Memory B cell (primary cell): ENCODE data around the gene TBX3.
"Not testable (repeated sequence)": the region's sequence is repeated elsewhere in the genome, so short reads cannot be mapped to it uniquely, and the experiment has no call there.

Experiments used
- ATAC-seq: fragments of 150-1000 bp; cut with Tn5 transposase; 2 replicates; pipeline ENCODE4 v1.10.0; 2021; ENCODE audit warnings: low read depth, mild to moderate bottlenecking, moderate library complexity
- DNase-seq, 2 donors: peaks; one replicate each; pipeline ENCODE4 v3.0.0; 2022; ENCODE audit warnings: low spot score in 2 of 2
- H3K27ac Mint-ChIP-seq: one replicate; pipeline ENCODE4 v1.8.0; 2022; ENCODE audit warnings: mild to moderate bottlenecking, moderate library complexity, mixed read lengths
- H3K27me3 Mint-ChIP-seq: one replicate; pipeline ENCODE4 v1.8.0; 2022; ENCODE audit warnings: mixed read lengths
- H3K36me3 Mint-ChIP-seq: one replicate; pipeline ENCODE4 v1.8.0; 2022; ENCODE audit warnings: mild to moderate bottlenecking, mixed read lengths
- H3K4me1 Mint-ChIP-seq: one replicate; pipeline ENCODE4 v1.8.0; 2022; ENCODE audit warnings: mixed read lengths
- H3K4me3 Mint-ChIP-seq: one replicate; pipeline ENCODE4 v1.8.0; 2022; ENCODE audit warnings: mild to moderate bottlenecking, moderate library complexity, mixed read lengths
- H3K9me3 Mint-ChIP-seq: one replicate; pipeline ENCODE4 v1.8.0; 2022; ENCODE audit warnings: mixed read lengths

The TBX3 gene

DNA sequence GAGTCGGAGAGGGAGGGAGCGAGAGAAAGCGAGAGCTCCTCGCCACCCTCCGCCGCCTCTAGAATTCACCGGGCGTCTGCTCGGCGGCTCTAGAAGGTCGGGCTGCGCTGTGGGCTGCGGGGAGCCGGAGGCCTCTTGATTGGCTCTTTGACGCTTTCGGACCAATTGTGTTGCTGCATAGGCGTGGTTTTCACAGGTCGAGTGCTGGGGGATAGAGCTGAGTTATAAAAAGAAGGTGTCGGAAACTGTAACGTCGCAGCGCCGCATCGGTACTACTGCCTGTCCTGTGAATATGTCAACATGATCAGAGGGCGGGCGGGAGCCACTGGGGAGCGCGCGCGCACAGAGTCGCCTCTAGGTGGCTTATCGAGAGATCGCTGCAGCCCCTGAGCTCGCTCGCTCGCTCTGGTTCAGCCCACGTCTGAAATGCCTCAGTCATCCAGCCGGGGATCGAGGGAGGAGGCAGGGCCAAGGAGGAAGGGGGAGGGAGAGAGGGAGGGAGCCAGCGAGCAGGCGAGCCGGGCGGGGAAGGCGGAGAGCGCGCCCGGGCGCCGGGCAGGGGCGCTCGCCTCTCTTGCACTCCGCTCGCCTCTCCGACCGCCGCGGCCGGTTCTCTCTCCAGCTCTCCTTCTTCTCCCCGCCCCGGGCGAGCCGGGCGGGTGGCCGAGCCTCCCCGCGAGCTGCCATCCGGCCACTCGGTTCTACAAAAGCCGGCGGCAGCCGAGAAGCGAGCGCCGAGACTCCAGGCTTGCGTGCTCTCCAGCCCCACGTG lies at the start of gene TBX3:
Gene TBX3 (minus strand): TSS at position 78 of the 772 bp plus-strand sequence. CDS start 975 bp downstream, outside the sequence.
- peaks cover 42% of the 10 kb centered on the region for H3K27me3 Mint-ChIP-seq
- ATAC-seq (peak; percentile 22), DNase-seq (no peak)
- no peak within 1 kb of the TSS for H3K27ac Mint-ChIP-seq
- H3K36me3 Mint-ChIP-seq = peaks cover 4% of the 10 kb centered on the region
- H3K4me3 Mint-ChIP-seq = peak within 1 kb of the TSS; percentile 67
- peaks cover 7% of the 10 kb centered on the region for H3K4me1 Mint-ChIP-seq
- H3K9me3 Mint-ChIP-seq = no peaks in the 10 kb centered on the region

DNA sequence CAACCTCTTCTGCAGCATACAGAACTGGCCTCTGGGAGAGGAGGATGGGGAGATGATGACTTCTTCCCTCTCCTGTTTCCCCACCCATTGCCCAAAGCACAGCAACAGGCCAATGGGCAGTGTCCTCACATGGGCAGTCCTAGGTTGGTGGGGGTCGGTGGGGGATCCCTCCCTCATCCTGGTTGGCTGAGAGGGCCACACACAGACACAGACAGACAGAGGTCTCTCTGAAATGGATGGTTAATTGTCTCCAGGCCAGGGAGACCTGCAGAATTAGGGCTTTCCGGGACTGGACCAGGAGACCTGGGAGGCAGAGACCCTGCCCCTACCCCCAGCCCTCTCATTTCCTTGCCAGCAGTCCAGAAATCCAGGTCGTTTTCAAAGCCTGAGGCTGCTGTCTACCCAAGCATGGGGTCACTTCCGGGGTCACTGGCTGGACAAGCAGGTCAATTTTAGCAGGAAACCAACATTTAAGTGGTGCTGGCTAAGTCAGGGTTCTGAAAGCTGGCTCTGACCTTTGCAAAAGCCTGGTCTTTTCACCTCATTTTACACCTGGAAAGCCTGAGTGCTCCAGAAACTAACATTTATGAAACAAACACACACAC lies 48.6 kb upstream of the TBX3 start:
- peaks cover 3% of the 10 kb centered on the region for H3K27me3 Mint-ChIP-seq
- H3K9me3 Mint-ChIP-seq = no peaks in the 10 kb centered on the region
- H3K36me3 Mint-ChIP-seq = no peaks in the 10 kb centered on the region
- no peaks in the 10 kb centered on the region for H3K4me1 Mint-ChIP-seq
- no peak overlapping the region for H3K27ac Mint-ChIP-seq
- ATAC-seq = no peak
- DNase-seq = no peak
- no peak overlapping the region for H3K4me3 Mint-ChIP-seq

DNA sequence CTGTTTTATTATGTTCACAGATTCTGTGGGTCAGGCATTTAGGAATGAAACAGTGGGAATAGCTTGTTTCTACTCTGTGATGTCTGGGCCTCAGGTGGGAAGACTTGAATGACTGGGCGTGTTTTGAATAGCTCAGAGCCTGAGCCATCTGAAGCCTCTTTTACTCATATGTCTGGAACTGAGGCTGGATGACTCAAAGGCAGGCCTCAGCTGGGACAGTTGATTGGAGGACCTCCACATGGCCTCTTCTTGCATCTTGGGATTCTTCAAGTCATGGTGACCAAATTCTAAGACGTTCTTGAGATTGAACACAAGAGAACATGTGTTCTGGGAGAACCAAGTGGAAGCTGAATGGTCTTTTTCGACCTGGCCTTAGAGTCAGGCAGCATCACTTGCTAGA lies 45.8 kb upstream of the TBX3 start:
- Mint-ChIP-seq H3K4me1 (no peaks in the 10 kb centered on the region), H3K36me3 (no peaks in the 10 kb centered on the region), H3K27ac (no peak overlapping the region), H3K4me3 (no peak overlapping the region), H3K27me3 (peaks cover 4% of the 10 kb centered on the region), H3K9me3 (no peaks in the 10 kb centered on the region)
- DNase-seq (no peak), ATAC-seq (no peak)

DNA sequence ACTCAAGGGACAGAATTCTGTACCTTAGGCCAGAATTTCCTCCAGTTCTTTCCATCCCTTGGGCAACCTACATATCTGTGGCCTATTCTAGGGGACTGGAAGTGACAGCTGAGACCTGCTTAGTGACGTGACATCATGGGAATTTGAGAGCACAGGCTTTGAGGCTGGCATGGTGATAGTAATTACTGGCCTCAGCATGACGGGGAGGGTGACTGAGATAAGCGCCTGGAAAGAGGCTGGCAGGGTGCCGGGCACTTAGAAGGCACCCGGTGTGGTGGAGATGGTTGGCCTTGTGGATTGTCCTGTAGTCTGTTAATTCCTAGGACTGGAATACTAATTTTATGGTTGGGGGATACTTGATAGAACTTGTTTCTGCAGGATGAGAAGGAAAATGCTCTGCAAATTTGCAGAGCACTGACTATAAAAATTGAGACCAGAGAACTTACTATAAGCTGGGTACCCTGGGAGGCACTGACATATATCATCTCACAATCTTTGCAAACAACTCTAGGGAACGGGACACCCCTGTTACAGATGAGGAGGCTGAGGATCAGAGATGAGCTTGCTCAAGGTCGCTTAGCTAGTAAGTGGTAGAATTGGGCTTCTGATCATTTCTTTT lies 42.2 kb upstream of the TBX3 start:
- ATAC-seq (no peak), DNase-seq (no peak)
- Mint-ChIP-seq H3K27me3 (peaks cover 3% of the 10 kb centered on the region), H3K27ac (no peak overlapping the region), H3K4me1 (no peaks in the 10 kb centered on the region), H3K9me3 (peaks cover 2% of the 10 kb centered on the region), H3K4me3 (no peak overlapping the region), H3K36me3 (no peaks in the 10 kb centered on the region)

DNA sequence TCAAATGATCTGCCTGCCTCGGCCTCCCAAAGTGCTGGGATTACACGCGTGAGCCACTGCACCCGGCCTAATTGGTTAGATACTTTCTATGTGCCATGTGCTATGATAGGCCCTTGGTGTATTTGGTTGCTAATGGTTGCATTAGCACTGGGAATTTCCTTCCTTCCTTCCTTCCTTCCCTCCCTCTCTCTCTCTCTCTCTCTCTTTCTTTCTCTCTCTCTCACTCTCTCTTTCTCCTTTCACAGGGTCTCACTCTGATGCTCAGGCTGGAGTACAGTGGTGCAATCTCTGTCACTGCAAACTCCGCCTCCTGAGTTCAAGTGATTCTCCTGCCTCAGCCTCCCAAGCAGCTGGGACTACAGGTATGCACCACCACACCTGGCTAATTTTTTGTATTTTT lies 38.2 kb upstream of the TBX3 start:
- not testable (repeated sequence) for H3K27ac Mint-ChIP-seq, H3K4me3 Mint-ChIP-seq, DNase-seq, H3K9me3 Mint-ChIP-seq, H3K27me3 Mint-ChIP-seq, H3K36me3 Mint-ChIP-seq, ATAC-seq, H3K4me1 Mint-ChIP-seq

DNA sequence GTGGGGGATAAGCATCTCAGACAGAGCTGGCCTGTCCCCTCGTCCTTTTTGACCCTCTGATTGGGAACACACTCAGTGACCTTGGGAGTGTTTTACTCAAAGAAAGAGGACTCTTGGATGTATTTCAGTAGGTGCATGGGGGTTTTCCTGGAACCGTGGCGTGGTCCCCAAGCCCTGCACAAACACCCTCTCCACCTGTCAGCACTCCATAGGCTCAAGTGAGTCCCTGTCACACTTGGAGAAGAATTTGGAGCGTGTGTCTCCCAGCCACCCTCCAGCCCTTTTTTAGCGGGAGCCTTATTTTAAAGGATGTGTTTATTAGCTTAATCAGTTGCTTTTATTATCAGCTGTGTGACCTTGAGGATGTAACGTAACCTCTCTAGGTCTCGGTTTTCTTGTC lies 37.3 kb upstream of the TBX3 start:
- Mint-ChIP-seq H3K4me1 (no peaks in the 10 kb centered on the region), H3K36me3 (no peaks in the 10 kb centered on the region), H3K4me3 (no peak overlapping the region), H3K9me3 (peaks cover 3% of the 10 kb centered on the region), H3K27me3 (peaks cover 3% of the 10 kb centered on the region), H3K27ac (no peak overlapping the region)
- ATAC-seq = no peak
- DNase-seq = no peak

DNA sequence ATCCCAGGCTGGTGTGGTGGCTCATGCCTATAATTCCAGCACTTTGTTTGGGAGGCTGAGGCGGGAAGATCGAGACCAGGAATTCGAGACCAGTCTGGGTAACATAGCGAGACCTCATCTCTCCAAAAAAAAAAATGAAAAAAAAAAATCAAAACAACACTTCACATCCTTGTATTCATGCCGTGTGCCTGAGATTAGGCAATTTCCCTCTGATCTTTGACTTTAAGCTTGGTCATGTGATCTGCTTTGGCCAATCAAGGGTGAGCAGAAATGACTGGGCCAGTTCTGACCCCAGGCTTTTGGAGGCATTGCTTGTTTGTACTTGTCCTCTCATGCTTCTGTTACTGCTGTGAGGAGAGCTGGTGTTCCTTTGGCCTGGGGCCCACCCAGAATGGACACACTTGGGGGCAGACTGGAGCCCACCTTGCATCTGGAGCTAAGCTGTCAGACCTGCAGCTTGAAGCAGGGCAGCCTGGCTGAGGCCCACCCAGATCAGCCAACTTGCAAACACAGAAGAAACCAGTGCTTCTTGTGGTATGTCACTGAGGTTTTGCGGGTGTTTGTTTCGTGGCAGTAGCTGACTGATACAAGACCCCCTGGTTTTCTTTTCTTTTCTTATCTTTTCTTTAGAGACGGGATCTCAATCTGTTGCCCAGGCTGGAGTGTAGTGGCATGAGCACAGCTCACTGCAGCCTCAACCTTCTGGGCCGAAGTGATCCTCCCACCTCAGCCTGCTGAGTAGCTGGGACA lies 29.7 kb upstream of the TBX3 start:
- H3K9me3 Mint-ChIP-seq = peaks cover 7% of the 10 kb centered on the region
- no peak overlapping the region for H3K27ac Mint-ChIP-seq
- no peaks in the 10 kb centered on the region for H3K4me1 Mint-ChIP-seq
- DNase-seq (no peak), ATAC-seq (no peak)
- H3K4me3 Mint-ChIP-seq = no peak overlapping the region
- peaks cover 2% of the 10 kb centered on the region for H3K36me3 Mint-ChIP-seq
- H3K27me3 Mint-ChIP-seq = peaks cover 6% of the 10 kb centered on the region

DNA sequence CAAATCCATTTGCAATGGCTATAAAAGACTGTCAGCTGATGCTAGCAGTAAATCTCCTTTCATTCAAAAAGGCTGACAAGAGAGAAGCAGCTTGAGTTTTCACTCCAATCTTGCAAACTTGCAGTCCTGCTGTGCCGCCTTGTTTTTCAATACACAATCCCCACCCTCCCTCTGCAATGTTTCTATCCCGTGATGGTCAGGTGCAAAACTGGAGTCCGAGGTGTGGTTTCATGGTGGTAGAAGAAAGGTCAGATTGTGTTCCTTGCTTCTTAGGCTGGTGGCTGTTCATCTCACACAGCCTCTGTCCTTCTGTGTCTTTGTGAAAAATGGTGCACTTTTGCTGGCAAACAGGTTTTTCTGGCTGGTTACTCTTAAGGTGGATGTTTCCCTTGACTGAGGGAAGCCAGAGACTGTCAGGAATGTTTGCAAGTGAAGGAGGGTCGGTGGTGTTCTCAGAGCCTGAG lies 27.7 kb upstream of the TBX3 start:
- Mint-ChIP-seq H3K9me3 (peaks cover 8% of the 10 kb centered on the region), H3K27ac (no peak overlapping the region), H3K4me1 (no peaks in the 10 kb centered on the region), H3K36me3 (peaks cover 2% of the 10 kb centered on the region), H3K4me3 (no peak overlapping the region), H3K27me3 (peaks cover 9% of the 10 kb centered on the region)
- ATAC-seq (no peak), DNase-seq (no peak)

DNA sequence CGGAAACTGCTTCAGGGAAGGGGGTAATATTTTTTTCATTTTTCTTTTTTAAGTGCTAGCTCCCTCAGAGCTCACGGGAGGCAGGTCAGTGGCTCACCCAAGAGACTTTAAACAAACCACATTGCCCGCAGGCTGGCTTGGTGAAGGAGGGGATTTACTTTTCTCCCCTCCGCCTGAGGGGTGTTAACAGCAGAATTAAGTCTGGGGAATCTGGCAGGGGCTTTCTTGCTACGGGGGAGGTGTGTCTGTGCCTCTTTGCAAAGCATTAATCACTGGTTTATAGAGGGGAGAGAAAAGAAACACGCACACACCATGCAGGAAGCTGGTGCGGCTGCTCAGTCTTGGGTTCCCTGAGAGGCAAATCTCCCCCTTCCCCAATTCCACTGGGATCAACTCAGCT lies 26.2 kb upstream of the TBX3 start:
- H3K36me3 Mint-ChIP-seq = peaks cover 2% of the 10 kb centered on the region
- H3K9me3 Mint-ChIP-seq = peaks cover 5% of the 10 kb centered on the region
- no peak overlapping the region for H3K27ac Mint-ChIP-seq
- no peak for DNase-seq
- no peaks in the 10 kb centered on the region for H3K4me1 Mint-ChIP-seq
- ATAC-seq = no peak
- no peak overlapping the region for H3K4me3 Mint-ChIP-seq
- H3K27me3 Mint-ChIP-seq = peaks cover 9% of the 10 kb centered on the region

DNA sequence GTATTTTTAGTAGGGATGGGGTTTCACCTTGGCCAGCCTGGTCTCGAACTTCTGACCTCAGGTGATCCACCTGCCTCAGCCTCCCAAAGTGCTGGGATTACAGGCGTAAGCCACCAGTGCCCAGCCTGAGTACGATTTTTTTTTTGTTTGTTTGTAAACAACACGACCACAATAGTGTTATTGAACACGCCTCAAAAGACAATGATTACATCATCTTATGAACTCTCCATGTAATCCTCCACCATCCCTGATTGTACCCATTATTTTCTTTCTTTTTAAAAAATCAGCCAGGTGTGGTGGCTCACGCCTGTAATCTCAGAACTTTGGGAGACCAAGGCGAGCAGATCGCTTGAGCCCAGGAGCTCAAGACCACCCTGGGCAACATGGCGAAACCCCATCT lies 25.1 kb upstream of the TBX3 start:
- peaks cover 3% of the 10 kb centered on the region for H3K9me3 Mint-ChIP-seq
- DNase-seq (no peak), ATAC-seq (no peak)
- no peak overlapping the region for H3K27ac Mint-ChIP-seq
- H3K4me1 Mint-ChIP-seq = no peaks in the 10 kb centered on the region
- peaks cover 7% of the 10 kb centered on the region for H3K27me3 Mint-ChIP-seq
- no peak overlapping the region for H3K4me3 Mint-ChIP-seq
- no peaks in the 10 kb centered on the region for H3K36me3 Mint-ChIP-seq

DNA sequence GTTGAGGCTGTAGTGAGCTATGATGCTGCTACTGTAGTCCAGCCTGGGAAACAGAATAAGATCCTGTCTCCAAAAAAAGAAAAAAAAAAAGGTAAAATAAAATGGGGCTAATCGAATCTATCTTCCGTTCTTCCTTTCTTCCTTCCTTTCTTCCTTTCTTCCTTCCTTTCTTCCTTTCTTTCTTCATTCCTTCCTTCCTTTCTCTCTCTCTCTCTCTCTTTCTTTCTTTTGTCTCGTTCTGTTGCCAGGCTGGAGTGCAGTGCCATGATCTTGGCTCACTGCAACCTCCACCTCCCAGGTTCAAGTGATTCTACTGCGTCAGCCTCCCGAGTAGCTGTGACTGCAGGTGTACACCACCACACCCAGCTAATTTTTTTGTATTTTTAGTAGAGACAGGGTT lies 24.6 kb upstream of the TBX3 start:
- ATAC-seq, H3K27me3 Mint-ChIP-seq, H3K36me3 Mint-ChIP-seq, H3K27ac Mint-ChIP-seq, DNase-seq, H3K4me1 Mint-ChIP-seq, H3K4me3 Mint-ChIP-seq, H3K9me3 Mint-ChIP-seq: not testable (repeated sequence)

DNA sequence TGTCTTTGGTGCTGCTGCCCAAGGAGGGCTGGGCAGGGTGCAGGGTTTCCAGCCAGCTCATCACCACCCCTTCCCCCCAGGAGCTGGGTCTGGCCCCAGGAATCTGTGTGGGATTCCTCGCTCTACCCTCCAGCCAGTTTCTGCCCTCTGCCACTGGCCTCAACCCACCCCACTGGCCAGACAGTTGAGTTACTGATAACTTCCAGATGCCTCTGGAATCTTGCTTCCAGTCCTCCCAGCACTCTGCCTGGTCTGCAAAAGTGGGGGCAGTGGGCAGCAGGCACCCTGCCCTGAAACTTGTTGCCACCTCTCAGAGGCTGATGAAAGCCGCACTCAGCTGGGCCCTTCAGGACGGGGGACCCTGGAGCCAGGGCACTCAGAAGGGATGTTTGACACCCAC lies 20.1 kb upstream of the TBX3 start:
- ATAC-seq = no peak
- H3K4me3 Mint-ChIP-seq = no peak overlapping the region
- H3K4me1 Mint-ChIP-seq = no peaks in the 10 kb centered on the region
- peaks cover 2% of the 10 kb centered on the region for H3K36me3 Mint-ChIP-seq
- no peak overlapping the region for H3K27ac Mint-ChIP-seq
- DNase-seq = no peak
- peaks cover 3% of the 10 kb centered on the region for H3K9me3 Mint-ChIP-seq
- H3K27me3 Mint-ChIP-seq = peaks cover 25% of the 10 kb centered on the region

DNA sequence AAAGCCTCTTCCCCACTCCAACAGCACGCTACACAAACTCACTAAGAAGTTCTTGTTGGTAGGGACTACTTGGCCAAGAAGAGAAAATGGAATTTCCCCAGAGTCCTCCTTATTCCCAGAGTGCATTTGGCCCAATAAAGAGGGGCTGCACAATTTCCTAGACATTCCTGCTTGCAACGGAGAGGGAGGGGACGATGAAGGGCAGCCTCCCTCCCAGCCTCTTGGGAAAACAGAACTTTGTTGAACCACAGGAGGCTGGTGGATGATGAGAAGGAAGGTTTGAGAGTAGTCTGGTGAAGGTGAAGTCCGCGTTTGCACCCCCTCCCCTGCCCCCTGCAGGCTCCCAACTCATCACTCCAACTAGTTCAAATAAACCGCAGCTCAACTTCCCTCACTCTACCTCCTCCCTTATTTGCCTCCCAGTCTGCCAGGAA lies 19.1 kb upstream of the TBX3 start:
- H3K27me3 Mint-ChIP-seq = peaks cover 29% of the 10 kb centered on the region
- no peak overlapping the region for H3K27ac Mint-ChIP-seq
- no peak overlapping the region for H3K4me3 Mint-ChIP-seq
- ATAC-seq = no peak
- H3K36me3 Mint-ChIP-seq = peaks cover 2% of the 10 kb centered on the region
- peaks cover 7% of the 10 kb centered on the region for H3K9me3 Mint-ChIP-seq
- no peak for DNase-seq
- peaks cover 3% of the 10 kb centered on the region for H3K4me1 Mint-ChIP-seq

DNA sequence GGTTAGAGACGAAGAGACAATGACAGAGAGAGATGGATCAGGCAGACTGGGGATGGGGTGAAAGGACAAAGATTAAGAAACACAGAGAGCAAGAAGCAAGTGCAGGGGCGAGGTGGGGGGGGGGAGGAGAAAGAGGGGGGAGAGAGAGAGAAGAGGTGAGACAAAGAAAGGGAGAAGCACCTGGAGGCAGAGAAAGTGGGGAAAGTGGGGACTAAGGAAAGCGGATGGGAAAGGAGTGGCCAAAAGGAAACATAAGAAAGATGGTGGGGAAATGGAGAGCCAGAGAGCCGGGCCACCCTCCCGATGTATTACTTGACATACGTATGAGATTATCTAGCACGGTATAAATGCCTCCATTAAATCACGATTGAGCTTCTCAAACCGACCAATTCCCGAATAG lies 18.5 kb upstream of the TBX3 start:
- DNase-seq = no peak
- no peak overlapping the region for H3K27ac Mint-ChIP-seq
- ATAC-seq = no peak
- H3K4me3 Mint-ChIP-seq = no peak overlapping the region
- peaks cover 2% of the 10 kb centered on the region for H3K36me3 Mint-ChIP-seq
- H3K4me1 Mint-ChIP-seq = peaks cover 3% of the 10 kb centered on the region
- peaks cover 7% of the 10 kb centered on the region for H3K9me3 Mint-ChIP-seq
- peaks cover 28% of the 10 kb centered on the region for H3K27me3 Mint-ChIP-seq
